SW 1271 (cell line): ENCODE data around the gene RAB9B.
A peak's percentile ranks its signal among the peaks of the same experiment; 100 is the strongest.
"Not testable (repeated sequence)": the region's sequence is repeated elsewhere in the genome, so short reads cannot be mapped to it uniquely, and the experiment has no call there.

Experiments used
- DNase-seq, 2 experiments: peaks; one replicate each; lab custom pipeline; 2025; lab: John Stamatoyannopoulos, UW

The RAB9B gene

GRCh38 chrX:103831803-103832544 lies at the start of gene RAB9B:
Gene RAB9B (minus strand): TSS chrX:103832257. CDS start chrX:103825784, 6,473 bp downstream.
- DNase-seq, result peak in 1 of 2 experiments; percentile 3

GRCh38 chrX:103879339-103879738 lies 47.3 kb upstream of the RAB9B start:
- DNase-seq, result no peak

DNA sequence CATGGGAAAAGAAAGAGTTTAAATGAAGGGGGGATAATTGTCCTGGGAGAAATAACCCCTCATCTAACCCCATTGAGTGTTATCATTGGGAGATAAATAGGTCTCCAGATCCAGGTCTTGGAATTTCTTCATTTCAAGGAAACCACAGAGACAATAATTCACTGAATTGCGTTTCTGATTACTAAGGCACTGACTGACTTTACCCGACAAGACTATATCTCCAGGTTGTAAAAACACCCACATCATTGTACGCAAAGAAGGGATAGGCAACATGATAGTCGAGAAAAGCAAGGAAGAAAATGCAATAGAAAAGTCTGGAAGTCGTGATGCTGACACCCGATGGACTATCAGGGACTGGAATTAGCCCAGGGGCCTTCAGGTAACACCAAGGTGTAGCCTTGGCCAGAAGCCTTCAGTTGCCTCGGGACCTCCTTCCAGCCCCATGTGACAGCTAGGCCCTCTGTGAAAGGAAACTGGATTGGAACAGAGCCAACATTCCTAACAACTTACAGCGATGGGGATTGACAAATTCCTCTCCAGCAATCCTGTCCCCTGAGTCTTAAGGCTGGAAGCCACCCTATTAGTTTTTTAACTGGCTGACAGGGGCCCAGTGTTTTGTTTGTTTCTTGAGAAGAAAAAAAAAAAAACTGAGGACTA lies 46.5 kb upstream of the RAB9B start:
- DNase-seq, result no peak

GRCh38 chrX:103877571-103877970 lies 45.5 kb upstream of the RAB9B start:
- DNase-seq, result no peak

DNA sequence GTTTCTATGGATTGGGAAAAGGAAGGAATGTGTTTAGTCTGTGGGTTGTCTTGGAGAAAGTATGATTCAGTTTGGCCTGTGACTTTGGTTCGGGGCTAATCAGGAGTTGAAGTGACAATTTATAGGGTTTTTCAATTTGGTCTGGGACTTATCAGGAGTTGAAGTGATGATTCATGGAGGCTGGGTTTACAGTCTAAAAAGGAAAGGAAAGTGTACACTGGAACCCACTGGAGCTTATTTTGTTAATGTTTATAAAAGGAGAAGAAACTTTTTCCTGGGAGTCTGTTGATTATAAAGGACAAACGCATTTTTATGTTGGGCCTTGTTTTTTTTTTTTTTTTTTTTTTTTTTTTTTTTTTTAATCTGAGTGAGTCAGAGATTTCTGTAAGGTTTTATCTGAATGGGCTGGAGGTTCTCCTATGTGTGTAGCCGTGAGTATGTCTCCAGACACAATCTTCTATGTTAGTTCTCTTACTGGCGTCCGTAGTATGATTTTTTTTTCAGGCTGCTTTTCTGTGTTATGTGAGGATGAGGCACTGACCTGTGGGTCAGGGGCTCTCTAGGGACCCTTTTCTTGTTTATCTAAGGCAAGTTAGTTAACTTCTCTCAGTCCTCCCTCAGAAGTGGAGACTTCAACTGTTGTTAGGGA lies 33.0 kb upstream of the RAB9B start:
- no peak for DNase-seq

GRCh38 chrX:103864149-103864548 lies 32.1 kb upstream of the RAB9B start:
- DNase-seq, result no peak

- no peak for DNase-seq
Measured at GRCh38 chrX:103861200-103861599, 29.1 kb upstream of the RAB9B start.

GRCh38 chrX:103849558-103849957 lies 17.5 kb upstream of the RAB9B start:
- DNase-seq, result no peak

- DNase-seq, result no peak
Measured at GRCh38 chrX:103847174-103847870, 15.3 kb upstream of the RAB9B start.

GRCh38 chrX:103846386-103846785 lies 14.3 kb upstream of the RAB9B start:
- no peak for DNase-seq

DNA sequence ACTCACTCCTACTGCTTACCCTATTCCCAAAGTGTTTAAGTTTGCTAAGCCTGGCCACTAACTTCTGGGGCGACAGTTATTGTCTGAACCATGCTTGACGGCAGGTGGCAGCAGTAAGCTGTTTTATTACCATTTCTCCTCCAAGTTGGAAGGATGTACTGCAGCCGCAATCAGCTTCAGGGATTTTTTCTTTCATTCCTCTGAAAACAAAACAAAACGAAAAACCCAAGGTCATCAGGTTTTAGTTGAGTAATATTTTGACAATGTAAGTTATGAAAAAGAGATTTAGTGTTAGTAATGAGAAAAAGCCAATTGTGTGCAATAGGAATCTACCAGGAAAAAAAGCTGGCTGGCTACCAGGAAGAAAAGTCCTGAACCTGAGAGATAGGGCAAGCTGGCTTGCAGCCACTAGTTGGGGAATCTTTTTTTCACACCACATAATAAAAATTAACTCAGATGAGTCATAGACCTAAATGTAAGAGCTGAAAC lies 13.2 kb upstream of the RAB9B start:
- peak in 1 of 2 experiments; percentile 12 for DNase-seq

DNA sequence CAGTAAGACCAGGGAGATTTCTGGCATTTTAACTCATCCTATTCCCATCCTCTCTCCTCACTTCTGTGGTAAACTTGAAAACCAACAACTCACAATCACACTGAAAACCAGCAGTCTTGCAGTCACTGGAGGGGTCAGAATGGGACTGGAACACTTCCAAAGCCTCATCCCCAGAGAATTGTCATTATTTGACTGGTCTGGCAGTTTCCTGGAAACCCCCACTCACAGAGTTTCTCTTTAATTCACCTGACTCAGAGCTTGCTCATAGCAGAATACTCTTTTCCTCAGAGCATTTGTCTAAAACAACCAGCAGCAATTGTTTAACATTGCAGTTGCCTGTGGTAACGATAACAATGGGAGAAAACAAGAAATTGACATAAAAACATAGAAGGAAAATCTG lies 7.3 kb upstream of the RAB9B start:
- no peak for DNase-seq

GRCh38 chrX:103831342-103831802 lies 685 bp downstream of the RAB9B start:
- peak in 1 of 2 experiments; percentile 2 for DNase-seq

- DNase-seq, result no peak
Measured at GRCh38 chrX:103830848-103831247, 1.2 kb downstream of the RAB9B start.

DNA sequence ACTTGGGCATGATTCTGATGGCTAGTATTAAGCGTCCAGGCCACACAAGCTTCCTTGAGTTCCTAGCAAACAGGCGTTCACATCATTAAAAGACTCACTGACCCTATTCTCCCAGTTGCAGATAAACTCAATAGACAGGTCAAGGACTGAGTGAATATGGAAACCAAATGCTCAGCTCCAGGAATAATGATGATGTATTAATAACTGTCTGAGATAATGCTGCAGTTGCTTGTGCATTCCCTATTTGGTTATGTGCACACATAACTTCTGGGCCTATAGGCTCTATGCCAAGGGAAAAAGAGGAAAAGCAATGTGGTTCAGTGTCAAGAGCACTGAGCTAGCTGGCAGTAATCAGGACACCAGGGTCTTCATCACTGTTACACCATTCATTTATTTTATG lies 3.5 kb downstream of the RAB9B start:
- DNase-seq, result no peak

- no peak for DNase-seq
Measured at GRCh38 chrX:103825881-103826280, 6.2 kb downstream of the RAB9B start.

- DNase-seq, result no peak
Measured at GRCh38 chrX:103823591-103823990, 8.5 kb downstream of the RAB9B start.

DNA sequence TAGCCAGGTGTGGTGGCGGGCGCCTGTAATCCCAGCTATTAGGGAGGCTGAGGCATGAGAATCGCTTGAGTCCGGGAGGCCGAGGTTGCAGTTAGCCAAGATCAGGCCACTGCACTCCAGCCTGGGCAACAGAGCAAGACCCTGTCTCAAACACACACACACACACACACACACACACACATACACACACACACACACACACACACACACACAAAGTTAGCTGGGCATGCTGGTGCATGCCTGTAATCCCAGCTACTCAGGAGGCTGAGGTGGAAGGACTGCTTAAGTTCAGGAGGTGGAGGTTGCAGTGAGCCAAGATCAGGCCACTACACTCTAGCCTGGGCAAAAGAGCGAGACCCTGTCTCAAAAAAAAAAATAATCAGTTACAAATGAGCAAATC lies 11.3 kb downstream of the RAB9B start:
- DNase-seq, result not testable (repeated sequence)

- no peak for DNase-seq
Measured at GRCh38 chrX:103818842-103819619, 13.0 kb downstream of the RAB9B start.

DNA sequence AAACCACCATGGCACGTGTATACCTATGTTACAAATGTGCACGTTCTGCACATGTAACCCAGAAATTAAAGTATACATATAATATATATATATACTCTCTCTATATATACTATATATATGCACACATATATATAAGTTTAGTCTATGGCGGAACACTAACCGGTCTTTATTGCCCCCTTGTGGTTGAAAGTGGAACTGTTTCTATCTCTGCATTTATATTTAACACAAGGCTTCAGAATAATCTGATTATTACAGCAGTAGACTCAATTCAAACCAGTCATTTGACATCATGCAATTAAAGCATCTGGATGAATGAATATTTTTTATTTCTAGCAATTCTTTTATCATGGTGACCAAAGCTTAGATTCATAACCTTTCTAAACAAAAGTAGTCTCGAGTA lies 14.6 kb downstream of the RAB9B start:
- peak in 1 of 2 experiments; percentile 10 for DNase-seq

- DNase-seq, result not testable (repeated sequence)
Measured at GRCh38 chrX:103817101-103817500, 15.0 kb downstream of the RAB9B start.
